Astrocyte (in vitro differentiated cells and primary cell): ENCODE data around the gene CUEDC1.

Experiments used
- CTCF ChIP-seq: IDR thresholded peaks from 2 replicates; pipeline ENCODE4 v1.5.1; 2011; ENCODE audit warnings: low read depth, mild to moderate bottlenecking, inconsistent platforms, low read length, moderate library complexity; ENCODE audit not compliant: insufficient read depth
- EZH2 ChIP-seq: IDR thresholded peaks from 2 replicates; pipeline ENCODE4 v1.6.1; 2012; ENCODE audit warnings: mild to moderate bottlenecking, low read length, inconsistent platforms; ENCODE audit not compliant: insufficient read depth

DNA sequence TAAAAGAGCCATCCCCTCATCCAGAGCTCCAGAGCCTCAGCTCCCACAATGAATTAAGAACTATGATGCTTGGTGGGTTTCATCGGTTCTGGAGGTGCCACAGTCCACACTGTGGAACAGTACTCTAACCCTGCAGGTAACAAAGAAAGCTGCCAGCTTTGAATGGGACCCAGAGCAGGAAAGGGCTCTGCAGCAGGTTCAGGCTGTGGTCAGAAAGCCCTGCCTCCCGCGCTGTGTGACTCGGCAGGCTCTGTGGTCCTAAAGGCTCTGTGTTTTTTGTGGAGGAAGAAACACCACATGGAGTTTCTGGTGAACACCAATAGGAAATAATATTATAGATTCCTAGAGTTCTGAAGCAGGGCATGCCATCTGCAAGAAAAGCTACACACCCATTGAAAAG lies 137.9 kb downstream of the CUEDC1 start:
- TF ChIP-seq EZH2: no peak
- no peak for TF ChIP-seq CTCF
